HG02981 (cell line): ENCODE measurements around the gene CREB3L1.

ENCODE experiments used
- ATAC-seq: cut with Tn5 transposase; IDR thresholded peaks from one replicate; pipeline ENCODE4 v1.9.1; 2021; ENCODE audit warnings: mild to moderate bottlenecking, moderate library complexity; ENCODE audit not compliant: unreplicated experiment

CREB3L1 gene

DNA sequence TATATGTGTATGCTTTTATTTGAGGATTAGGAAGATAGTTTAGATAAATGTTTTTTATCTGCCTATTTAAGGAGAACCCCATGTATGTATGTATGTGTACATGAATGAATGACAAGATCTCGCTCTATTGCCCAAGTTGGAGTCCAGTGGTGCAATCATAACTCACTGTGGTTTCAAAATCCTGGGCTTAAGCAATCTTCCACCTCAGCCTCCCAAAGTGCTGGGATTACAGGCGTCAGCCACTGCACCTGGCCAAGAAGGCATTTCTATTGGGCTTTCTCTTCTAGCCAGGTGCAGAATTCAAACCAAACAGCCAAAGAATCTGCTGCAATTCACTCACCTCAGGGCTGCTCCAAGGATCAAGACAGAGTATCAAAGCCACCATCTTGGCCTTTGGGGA lies 44.3 kb downstream of the CREB3L1 start:
- ATAC-seq, result no peak

DNA sequence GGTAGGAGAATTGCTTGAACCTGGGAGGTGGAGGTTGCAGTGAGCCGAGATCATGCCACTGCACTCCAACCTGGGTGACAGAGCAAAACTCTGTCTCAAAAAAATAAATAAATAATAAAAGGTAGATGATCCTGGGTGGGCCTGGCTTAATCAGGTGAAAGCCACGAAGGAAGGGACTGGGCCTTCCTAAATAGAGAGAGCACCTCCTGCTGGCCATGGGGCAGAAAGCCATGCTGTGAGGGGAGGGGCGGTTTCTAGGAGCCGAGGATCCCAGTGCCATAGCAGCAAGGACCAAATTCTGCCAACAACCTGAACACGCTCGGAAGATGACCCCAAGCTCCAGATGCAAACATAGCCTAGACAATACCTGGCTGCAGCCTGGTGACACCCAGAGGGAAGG lies 45.3 kb downstream of the CREB3L1 start:
- no peak for ATAC-seq

DNA sequence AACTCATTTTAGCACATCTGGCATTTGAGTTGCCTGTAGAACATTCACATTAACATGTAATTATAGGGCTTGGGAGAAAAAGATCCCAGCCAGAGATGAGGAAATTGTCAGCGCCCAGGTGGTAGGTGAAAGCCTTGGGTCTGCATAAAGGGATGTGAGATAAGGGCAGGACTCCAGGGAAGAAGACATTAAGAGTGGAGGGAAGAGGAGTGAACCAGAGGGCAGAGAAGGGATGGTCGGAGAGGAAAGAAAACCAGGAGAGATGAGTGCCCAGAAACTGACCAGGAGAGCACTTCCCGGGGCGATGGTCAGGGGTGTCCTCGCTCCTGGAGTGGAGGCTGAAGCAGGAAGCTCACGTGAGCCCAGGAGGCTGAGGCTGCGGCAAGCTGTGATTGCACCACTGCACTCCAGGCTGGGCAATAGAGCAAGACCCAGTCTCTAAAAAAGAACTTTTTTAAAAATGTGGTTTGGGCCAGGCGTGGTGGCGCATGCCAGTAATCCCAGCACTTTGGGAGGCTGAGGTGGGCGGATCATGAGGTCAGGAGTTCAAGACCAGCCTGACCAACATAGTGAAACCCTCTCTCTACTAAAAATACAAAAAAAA lies 49.5 kb downstream of the CREB3L1 start:
- no peak for ATAC-seq

DNA sequence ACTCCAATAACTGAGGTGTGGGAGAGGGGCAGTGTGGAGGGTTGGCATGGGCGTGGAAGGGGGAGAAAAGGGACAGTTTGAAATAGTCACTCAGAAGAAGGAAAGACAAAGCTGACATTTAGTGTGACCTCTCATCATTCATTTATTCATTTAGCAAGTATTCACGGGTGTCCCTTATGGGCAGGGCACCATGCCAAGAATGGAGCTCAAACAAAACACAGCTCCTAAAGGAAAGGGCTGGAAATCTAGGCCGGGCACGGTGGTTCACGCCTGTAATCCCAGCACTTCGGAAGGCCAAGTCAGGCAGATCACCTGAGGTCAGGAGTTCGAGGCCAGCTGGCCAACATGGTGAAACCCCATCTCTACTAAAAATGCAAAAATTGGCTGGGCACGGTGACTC lies 50.4 kb downstream of the CREB3L1 start:
- no peak for ATAC-seq

DNA sequence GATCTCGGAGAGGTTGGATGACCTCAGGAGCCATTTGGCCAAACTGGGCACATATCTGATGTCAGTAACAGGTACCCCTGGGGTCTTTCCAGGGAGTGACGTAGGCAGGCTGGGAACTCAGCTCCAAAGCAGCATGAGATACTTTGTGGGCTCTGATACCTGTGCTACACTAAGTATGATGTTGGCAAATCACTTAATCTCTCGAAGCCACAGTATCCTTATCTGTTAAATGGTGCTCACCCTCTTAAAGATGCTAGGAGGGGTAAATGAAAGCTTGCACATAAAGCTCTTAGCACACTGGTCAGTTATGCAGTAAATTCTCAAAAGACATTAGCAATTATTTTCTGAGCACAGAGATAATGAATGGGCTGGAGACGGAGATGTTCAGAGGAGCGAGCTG lies 52.7 kb downstream of the CREB3L1 start:
- ATAC-seq, result no peak

DNA sequence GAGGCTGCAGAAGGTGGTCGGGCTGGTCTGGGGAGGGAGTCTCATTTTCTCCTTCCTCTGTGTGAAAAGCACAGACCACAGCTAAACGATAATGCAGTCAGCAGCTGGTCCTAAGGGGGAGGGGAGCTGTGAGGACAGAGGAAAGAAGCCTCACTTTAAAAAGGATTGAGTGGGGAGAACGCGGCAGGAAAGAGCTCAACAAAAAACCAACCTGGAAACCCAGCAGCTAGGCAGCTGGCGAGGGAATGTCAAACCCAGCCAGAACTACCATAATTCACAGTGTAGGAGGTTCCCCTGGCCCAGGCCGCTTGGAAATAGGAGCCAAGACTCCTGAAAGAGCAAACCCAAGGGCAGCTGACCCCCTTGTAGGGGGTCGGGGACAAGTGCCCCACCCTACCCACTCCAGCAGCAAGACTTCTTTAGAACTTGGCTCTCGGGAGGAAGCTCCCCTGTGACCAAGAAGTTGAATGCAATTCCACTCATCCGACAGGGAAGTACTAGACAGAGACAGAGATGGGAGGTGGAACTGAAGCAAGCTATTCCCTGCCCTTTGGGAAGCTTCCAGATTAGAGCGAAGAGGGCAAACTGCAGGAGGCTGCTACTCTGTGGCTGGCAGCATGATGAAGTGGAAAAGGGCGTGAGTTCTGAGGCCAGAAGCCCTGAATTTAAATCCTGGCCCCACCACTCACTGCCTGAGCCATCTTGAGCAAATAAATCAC lies 53.3 kb downstream of the CREB3L1 start:
- no peak for ATAC-seq

DNA sequence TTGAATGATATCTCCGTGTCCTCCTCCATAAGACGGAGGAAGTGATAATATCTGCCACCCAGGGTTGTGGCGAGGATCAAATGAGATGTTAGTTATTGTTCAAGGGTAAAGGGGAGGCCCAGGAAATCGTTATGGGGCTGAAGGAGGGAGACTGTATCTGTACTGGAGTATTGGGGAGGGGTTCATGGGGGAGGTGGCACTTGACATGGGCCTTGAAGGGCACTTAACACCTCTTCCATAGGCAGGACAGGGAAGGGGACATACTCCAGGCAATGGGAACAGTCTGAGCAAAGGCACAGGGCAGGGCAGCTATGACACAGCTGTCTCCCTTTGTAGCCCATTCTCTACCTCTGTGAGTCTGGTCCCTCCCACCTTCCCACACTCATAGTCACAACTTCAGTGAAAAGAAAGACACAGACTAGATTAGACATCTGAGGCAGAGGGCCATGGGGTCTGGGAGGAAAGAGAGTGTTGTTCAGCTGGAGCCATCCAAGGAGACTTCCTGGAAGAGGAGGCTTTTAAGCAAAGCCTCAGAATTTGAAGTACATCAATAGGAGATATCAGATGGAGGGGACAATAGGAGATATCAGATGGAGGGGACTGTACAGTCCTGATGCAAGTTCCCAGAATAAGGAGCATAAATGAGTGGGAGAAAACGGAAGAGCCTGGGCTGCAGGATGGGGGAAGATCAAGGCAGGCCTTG lies 54.0 kb downstream of the CREB3L1 start:
- no peak for ATAC-seq

DNA sequence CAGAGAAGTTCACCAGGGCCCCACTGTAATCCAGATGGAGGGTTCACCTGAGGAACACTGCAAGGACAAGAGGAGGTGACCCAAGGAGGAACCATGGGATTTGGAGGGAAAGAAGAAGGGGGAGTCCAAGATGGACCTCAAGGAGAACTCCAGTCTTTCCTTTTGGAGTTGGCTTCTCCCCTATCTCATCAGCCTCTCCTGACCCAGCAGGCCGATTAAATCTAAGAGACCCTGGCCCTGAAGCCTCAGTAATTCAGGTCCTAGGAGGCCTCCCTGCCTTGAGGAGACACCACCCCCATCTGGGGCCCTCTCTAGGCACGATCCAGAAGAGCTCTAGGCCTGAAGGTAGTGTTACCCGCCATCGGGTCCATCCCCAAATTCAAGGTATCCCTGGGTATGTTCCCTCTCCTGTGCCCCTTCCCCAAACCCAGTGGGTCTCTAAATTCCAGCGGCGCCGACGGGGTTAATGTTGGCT lies 54.7 kb downstream of the CREB3L1 start:
- no peak for ATAC-seq

DNA sequence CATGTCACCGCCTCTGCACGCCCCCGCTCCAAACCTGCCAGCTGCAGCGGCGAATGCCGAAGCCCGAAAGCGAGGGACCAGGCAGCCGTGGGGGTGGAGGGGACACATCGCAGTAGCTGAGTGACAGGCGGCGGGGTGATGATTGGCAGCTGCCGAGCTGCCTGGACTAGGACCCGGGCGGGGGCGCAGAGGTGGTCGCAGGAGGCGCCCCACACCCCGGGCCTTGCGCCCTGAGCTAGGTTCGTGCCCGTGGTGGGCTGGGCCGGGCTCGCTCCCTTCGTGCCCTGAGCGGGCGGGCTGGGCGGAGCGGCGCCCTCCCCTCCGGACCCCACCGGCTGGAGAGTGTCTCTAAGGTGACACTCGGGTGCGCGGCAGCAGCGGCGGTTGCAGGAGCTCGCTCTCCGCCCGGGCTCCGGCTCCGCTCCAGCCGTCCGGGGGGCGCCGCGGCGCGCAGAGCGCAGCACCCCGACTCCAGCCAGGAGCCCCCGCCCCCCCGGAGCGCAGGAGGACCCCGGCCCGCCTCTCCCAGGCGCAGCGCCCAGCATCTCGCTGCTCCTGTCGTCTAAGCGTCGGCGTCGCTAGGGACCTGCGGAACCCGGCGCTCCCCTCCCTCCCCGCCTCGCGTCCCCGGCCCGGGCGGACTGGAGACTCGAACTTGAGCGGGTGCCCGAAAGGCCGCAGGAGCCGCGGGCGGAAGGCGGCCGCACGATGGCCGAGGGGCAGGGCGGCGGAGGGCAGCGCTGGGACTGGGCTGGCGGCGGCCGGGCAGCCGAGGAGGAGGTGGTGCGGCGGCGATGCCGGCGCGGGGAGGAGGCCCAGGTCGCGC lies 55.3 kb downstream of the CREB3L1 start:
- no peak for ATAC-seq

DNA sequence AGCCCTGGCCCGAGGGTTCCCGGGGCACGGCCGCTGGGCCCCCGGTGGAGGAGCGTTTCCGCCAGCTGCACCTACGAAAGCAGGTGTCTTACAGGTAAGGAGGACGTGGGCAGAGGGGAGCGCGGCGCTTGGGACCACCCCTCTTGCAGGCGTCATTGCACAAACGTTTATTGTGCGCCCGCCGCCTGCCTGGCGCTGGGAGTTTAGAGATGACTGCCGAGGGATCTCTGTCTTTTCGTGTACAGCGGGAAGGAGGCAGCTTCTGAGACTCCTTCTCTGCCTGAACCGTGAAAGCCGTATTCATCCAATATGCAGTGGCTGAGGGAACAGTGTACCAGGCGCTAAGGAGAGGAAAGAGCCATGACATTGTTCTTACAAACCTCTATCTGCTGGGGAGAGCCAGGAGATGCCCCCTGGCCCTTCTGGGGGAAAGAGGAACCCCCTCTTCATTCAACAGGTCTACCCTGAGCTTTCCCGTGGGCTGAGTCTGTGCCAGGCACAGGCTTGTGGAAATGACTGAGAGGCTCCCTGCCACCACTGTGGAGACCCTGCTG lies 56.0 kb downstream of the CREB3L1 start:
- ATAC-seq, result no peak

DNA sequence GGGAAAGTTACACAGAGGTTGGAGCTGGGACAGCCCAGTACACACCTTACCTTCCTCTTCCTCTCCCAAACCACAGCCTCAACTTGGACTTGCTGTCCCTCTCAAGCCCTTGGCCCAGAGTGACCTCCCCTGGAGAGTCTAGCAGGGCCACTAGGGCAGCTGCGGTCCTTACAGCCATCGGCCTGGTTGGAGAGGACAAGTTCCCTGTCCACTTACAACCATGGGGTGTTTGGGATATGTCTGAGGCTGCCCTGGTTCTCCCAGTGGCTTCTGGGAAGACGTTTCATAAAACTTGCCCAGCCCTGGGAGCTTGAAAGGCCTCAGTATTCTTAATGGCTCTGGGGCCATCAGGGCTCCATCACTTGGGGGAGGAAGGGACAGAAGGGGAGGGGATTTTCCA lies 56.7 kb downstream of the CREB3L1 start:
- ATAC-seq, result no peak

DNA sequence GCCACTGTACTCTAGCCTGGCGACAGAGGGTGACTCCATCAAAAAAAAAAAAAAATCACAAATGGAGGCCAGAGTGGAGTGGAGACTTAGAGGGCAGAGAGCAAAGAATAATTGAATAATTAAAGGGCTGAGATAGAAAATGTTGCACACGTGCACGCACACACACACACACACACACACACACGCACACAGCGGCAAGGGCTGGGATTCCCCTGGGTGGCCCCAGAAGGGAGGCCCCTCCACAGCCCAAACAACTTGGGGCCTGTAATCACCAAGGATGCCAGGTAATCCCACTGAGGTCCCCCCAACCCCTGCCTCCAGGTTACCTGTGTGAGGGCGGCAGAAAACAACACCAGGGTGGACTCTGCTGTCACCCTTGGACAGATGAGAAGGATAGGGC lies 57.8 kb downstream of the CREB3L1 start:
- no peak for ATAC-seq

DNA sequence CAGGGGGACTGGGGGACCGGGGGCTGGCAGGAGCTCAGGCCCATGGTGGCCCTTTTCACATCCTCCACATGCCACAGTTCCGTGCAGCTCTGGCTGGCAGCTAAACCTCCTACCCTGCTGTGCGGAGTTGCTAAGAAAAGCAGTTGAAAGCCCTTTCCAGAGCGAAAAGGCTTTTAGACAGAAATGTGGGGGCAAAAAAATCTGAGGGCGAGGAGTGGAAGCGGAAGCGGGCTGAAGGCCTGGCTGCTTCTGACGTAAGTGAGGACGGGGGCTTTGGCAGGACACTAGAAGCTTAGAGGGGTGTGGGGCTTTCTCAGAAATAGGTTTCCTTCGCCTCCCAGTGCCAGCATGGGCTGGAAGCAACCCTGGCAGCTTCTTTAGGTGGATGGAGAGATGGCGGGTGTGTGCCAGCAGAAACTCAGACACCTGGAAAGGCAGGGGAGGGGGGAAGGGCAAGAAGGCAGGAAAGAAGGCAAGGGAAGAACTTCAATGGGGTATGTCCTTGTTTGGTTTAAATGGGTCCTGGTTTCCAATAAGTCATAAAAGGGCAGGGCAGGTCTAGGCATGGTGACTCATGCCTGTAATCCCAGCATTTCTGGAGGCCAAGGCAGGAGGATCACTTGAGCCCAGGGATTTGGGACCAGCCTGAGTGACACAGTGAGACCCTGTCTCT lies 58.6 kb downstream of the CREB3L1 start:
- ATAC-seq, result no peak

DNA sequence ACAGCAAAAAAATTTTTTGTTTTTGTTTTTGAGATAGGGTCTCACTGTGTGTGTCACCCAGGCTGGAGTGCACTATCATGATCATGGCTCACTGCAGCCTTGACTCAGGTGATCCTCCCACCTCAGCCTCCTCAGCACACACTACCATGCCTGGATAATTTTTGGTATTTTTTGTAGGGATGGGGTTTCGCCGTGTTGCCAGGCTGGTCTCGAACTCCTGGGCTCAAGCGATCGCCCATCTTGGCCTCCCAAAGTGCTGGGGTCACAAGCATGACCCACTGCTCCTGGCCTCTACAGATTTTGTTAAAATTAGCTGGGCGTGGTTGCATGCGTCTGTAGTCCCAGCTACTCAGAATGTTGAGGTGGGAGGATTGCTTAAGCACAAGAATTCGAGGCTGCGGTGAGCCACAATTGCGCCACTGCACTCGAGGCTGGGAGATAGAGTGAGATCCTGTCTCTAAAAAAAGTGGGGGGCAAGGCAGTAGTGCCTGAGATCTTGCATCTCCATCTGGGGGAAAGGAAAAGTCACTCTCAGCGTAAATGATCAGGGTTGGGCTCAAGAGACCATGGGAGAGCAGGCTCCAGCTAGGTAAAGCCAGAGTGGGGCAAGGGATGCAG lies 59.2 kb downstream of the CREB3L1 start:
- ATAC-seq, result no peak

DNA sequence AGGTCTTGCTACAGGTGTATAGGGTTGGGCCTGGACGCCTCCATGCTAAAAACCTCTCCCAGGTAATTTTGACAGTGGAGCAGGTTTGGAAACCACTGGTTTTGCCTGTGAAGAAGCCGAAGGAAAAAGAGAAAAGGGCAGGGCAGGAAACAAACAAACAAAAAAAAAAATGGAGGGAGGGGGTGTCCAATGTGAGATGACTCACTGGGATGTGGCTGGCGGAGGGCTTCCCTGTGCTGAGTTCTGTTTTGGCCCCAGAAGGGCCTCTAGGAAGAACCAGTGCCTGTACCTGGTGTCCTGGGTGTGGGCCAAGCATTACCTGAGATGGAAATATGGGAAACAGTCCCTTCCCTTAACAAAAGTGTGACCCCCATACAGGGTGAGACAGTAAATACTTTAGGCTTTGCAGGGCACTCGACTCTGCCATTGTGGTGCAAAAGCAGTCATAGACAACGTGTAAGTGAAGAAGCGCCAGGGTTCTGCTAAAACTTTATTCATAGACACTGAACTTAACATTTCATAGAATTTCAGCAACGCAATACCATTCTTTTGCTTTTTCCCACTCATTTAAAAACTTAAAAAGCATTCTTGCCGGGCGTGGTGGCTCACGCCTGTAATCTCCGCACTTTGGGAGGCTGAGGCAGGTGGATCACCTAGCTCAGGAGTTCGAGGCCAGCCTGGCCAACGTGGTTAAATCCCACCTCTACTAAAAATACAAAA lies 60.3 kb downstream of the CREB3L1 start:
- ATAC-seq, result no peak

DNA sequence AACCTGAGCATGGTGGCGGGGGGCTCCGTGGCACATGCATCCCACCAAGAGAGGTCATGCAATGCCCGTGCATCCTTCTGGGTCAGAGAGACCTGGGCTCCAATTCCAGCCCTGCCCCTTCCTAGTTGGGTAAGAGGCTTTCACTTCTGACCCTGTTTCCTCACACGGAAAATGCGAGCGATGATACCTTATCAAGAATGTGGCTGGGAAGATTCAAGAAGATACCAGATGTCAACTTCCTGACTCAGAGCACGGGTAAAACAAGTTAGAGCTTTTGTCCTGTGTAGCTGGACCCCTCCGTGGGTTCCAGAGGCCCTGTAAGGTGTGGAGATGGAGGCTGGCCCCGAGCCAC lies 61.1 kb downstream of the CREB3L1 start:
- no peak for ATAC-seq

DNA sequence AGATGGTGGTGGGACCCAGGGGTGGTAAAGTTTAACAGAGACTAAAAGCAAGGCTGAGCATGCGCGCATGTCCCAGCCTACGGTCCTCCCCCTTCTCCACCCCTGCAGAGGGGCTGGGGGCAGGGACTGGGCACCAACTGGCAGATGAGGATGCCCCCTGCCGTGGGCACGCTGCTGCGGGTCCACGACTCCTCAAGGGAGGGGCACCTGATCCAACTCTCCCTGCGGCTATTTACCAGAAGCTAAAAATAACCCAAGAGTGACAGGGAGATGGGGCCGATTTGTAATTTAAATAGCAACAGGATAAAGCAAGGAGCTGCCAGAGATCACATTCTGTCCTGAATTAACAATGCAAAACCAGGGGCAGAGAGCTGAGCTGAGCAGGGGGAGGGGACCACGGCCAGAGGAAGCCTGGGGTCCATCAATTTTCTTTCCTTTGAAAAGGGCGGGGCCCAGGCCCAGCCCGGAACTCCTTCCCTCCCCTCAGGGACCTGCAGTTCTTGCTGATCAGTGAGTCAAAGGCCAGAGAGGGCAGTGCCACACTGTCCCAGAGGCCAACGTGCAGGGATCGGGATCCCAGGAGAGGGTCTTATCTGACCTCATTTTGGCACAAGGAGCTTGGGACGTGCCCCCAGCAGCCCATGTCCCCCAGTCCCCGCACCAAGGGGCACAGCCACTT lies 61.7 kb downstream of the CREB3L1 start:
- no peak for ATAC-seq

DNA sequence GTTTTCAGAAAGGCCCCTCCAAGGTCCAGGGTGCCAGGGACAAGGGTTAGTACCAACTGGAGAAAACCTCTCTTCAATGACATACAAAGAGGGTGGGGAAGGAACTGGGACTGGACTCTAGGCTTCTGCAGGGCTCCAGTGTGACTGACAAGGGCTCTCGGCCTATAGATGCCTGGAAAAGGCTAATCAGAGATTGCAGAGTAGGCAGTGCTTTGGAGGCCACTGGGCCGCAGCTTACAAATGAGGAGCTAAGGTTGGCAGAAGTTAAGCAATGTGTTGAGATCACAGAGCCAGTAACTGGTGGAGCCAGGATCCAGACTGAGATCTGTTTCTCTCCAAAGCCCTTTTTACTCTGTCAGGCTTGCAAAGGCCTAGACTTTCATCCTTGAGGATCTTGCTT lies 62.4 kb downstream of the CREB3L1 start:
- ATAC-seq, result no peak

DNA sequence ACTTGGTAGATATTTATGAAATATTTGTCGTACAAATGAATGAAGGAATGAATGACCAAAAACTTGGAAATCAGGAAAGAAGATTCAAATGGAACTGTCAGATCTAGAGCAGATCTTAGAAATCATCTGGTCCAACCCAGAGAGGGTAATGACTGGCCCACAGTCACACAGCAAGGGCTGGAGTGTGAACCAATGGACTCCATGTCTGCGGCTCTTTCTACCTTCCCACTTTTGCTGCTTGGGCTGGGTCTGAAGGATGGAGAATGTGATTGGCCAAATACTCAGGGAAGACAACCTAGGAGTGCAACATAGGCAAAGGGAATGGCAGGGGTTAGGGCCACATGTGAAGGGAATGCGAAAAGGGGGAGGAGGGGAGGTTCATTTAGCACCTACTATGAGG lies 64.0 kb downstream of the CREB3L1 start:
- ATAC-seq, result no peak
